Gastroesophageal sphincter (tissue), 4 donors: ENCODE results near the gene TAF13. TPM values are rescaled to one million over a fixed set of nuclear protein-coding genes. Genes with fewer than 3 reads are reported as not detected.

Source experiments
- ATAC-seq: fragments of 150-250 bp; one replicate; pipeline ENCODE4 v1.9.1; 2016; ENCODE audit warnings: mild to moderate bottlenecking, moderate library complexity
- H3K27ac ChIP-seq, 4 donors: fragments of 200-600 bp; sonication (generic) in 3 of 4; 1 replicate in 3 of 4; 2 replicates in 1 of 4; pipeline ENCODE4 v1.5.1; 2016 to 2019
- H3K27me3 ChIP-seq: fragments of 200-600 bp; sonication (generic); one replicate; pipeline ENCODE4 v1.5.1; 2019
- H3K36me3 ChIP-seq, 2 donors: fragments of 200-600 bp; sonication (generic); one replicate each; pipeline ENCODE4 v1.5.1; 2019; ENCODE audit warnings: control low read depth in 1 of 2
- H3K4me1 ChIP-seq, 3 donors: fragments of 200-600 bp; sonication (generic); 1 replicate in 2 of 3; 2 replicates in 1 of 3; pipeline ENCODE4 v1.5.1; 2016 to 2019; ENCODE audit warnings: control low read depth in 2 of 3
- H3K4me3 ChIP-seq, 2 donors: fragments of 200-600 bp; sonication (generic); one replicate each; pipeline ENCODE4 v1.5.1; 2019; ENCODE audit warnings: mild to moderate bottlenecking in 1 of 2, moderate library complexity in 1 of 2
- H3K9me3 ChIP-seq, 3 donors: fragments of 200-600 bp; sonication (generic); one replicate each; pipeline ENCODE4 v1.5.1; 2017 to 2019; ENCODE audit warnings: control low read depth in 2 of 3
- CTCF ChIP-seq, 4 experiments: fragments of 200-600 bp in 2 of 4; fragments of 450-650 bp in 2 of 4; sonication (generic) in 1 of 4; IDR thresholded peaks; one replicate each; pipeline ENCODE4 v1.5.1; 2017 to 2019; ENCODE audit warnings: antibody characterized with exemption in 4 of 4, mild to moderate bottlenecking in 2 of 4, moderate library complexity in 2 of 4
- EP300 ChIP-seq: sonication (generic); formaldehyde crosslinking; IDR thresholded peaks from one replicate; pipeline ENCODE4 v1.6.1; 2017; ENCODE audit warnings: antibody characterized with exemption, mild to moderate bottlenecking
- POLR2A ChIP-seq, 2 donors: fragments of 450-650 bp; IDR thresholded peaks; one replicate each; pipeline ENCODE4 v1.6.1; 2017; ENCODE audit warnings: antibody characterized with exemption in 2 of 2, mild to moderate bottlenecking in 2 of 2, moderate library complexity in 1 of 2
- POLR2AphosphoS5 ChIP-seq: sonication (generic); formaldehyde crosslinking; IDR thresholded peaks from one replicate; pipeline ENCODE4 v1.6.1; 2017; ENCODE audit warnings: antibody characterized with exemption
- WGBS, 2 donors: methylation state at CpG; one replicate each; pipeline ENCODE4 v1.1.5; 2018; ENCODE audit warnings: low coverage in 1 of 2; 5-methylcytosine and 5-hydroxymethylcytosine counted together
- total RNA-seq, 4 donors: library from RNA; depleted of rRNA; stranded (reverse); fragments of >200 nt; gene quantifications; one replicate each; pipeline ENCODE4 v1.1.0, GENCODE V29; 2016

Gene TAF13
- total RNA-seq, 4 donors from 2014 or later, result 54.8 to 73.1 (median 59.1) TPM

- Histone ChIP-seq H3K27me3 (peaks cover 43% of the 10 kb centered on the region), H3K4me1 (peaks cover 0 to 25% (median 11%) of the 10 kb centered on the region in 3 donors), H3K9me3 (no peaks in the 10 kb centered on the region), H3K4me3 (no peak overlapping the region), H3K27ac (no peak overlapping the region), H3K36me3 (no peaks in the 10 kb centered on the region)
- WGBS, 2 donors, result 83 to 85% methylated on average over 2 of the region's 2 CpGs
- no peak for ATAC-seq
- TF ChIP-seq POLR2AphosphoS5 (no peak), CTCF (IDR thresholded peaks at IDR 0.05) (no peak)
Observed at GRCh38 chr1:109115685-109116084, 39.9 kb upstream of the TAF13 start.

GRCh38 chr1:109114342-109114674 lies 38.5 kb upstream of the TAF13 start:
- no peaks in the 10 kb centered on the region for H3K9me3 ChIP-seq
- TF ChIP-seq CTCF (IDR thresholded peaks at IDR 0.05) (no peak), POLR2AphosphoS5 (no peak), EP300 (no peak), POLR2A (IDR thresholded peaks at IDR 0.05) (no peak)
- H3K27me3 ChIP-seq, result peaks cover 43% of the 10 kb centered on the region
- H3K27ac ChIP-seq, result no peak overlapping the region
- ATAC-seq, result no peak
- H3K4me3 ChIP-seq, result peak overlapping the region in 1 of 2 donors; percentile 47
- peaks cover 0 to 25% (median 11%) of the 10 kb centered on the region in 3 donors for H3K4me1 ChIP-seq
- WGBS, 2 donors, result 0 to 7% methylated on average over 2 to 3 of the region's 12 CpGs
- H3K36me3 ChIP-seq, result no peaks in the 10 kb centered on the region

- H3K27ac ChIP-seq, result peak within 1 kb of the TSS in 1 of 4 donors; percentile 33
- H3K4me3 ChIP-seq, result peak within 1 kb of the TSS; percentile 17 to 47
- no peaks in the 10 kb centered on the region for H3K36me3 ChIP-seq
- 0 to 13% methylated on average over 1 to 12 of the region's 56 CpGs for WGBS, 2 donors
- TF ChIP-seq CTCF (IDR thresholded peaks at IDR 0.05) (no peak), EP300 (no peak), POLR2A (IDR thresholded peaks at IDR 0.05) (no peak), POLR2AphosphoS5 (no peak)
- H3K4me1 ChIP-seq, result peaks cover 0 to 25% (median 11%) of the 10 kb centered on the region in 3 donors
- no peaks in the 10 kb centered on the region for H3K9me3 ChIP-seq
- ATAC-seq, result peak; percentile 32
- peaks cover 43% of the 10 kb centered on the region for H3K27me3 ChIP-seq
Observed at GRCh38 chr1:109113590-109114341, 38.0 kb upstream of the TAF13 start, which contains the start of gene ELAPOR1. Gene ELAPOR1 (plus strand): TSS chr1:109114115. CDS start chr1:109114184, 69 bp downstream.

- peak overlapping the region in 2 of 4 donors; percentile 18 to 33 for H3K27ac ChIP-seq
- peaks cover 0 to 25% (median 11%) of the 10 kb centered on the region in 3 donors for H3K4me1 ChIP-seq
- H3K4me3 ChIP-seq, result peak overlapping the region; percentile 17 to 47
- 20 to 21% methylated on average over 1 to 10 of the region's 31 CpGs for WGBS, 2 donors
- TF ChIP-seq POLR2AphosphoS5 (peak; percentile 39), CTCF (IDR thresholded peaks at IDR 0.05) (peak; percentile 87 to 96 (median 92)), EP300 (no peak)
- peaks cover 40% of the 10 kb centered on the region for H3K27me3 ChIP-seq
- H3K9me3 ChIP-seq, result no peaks in the 10 kb centered on the region
- ATAC-seq, result peak; percentile 95
- no peaks in the 10 kb centered on the region for H3K36me3 ChIP-seq
Observed at GRCh38 chr1:109112652-109113285, 37.0 kb upstream of the TAF13 start.
